ENCODE measurements around the gene TBC1D10B.

DNA sequence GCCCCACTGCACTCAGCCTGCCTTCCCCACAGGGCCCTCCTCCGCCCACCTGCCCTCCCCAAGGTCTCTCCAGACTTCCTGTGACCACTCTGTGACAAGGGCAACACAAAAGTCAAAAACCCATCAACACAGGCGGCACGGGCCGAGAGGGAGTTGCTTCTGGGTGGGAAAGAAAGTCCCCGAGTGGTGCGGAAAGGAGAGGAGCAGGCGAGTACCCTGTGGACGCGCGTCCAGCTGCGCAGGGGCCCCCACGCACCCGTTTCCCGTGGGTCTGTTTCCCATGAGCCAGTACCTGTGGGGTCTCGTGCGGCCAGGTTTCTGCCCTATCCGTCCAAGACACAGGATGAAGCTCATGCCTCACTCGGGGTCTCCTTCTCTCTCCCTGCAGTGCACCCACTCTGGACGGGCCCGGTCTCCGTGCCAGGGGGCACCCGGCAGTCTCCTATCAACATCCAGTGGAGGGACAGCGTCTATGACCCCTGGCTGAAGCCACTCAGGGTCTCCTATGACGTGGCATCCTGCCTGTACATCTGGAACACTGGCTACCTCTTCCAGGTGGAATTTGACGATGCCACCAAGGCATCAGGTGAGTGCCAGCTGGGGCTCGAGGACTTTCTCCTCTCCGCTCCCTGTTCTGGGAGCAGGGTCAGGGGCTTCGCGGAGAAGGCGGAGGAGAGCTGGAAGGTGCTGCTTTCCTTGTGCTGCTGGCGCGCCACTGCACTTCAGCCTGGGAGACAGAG is 27.4 kb downstream of the TBC1D10B start:
- no peak for TF ChIP-seq POLR2A (IDR thresholded peaks at IDR 0.05)
- TF ChIP-seq, protein P1, sequence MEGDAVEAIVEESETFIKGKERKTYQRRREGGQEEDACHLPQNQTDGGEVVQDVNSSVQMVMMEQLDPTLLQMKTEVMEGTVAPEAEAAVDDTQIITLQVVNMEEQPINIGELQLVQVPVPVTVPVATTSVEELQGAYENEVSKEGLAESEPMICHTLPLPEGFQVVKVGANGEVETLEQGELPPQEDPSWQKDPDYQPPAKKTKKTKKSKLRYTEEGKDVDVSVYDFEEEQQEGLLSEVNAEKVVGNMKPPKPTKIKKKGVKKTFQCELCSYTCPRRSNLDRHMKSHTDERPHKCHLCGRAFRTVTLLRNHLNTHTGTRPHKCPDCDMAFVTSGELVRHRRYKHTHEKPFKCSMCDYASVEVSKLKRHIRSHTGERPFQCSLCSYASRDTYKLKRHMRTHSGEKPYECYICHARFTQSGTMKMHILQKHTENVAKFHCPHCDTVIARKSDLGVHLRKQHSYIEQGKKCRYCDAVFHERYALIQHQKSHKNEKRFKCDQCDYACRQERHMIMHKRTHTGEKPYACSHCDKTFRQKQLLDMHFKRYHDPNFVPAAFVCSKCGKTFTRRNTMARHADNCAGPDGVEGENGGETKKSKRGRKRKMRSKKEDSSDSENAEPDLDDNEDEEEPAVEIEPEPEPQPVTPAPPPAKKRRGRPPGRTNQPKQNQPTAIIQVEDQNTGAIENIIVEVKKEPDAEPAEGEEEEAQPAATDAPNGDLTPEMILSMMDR (IDR thresholded peaks at IDR 0.05): no peak
